Lung microvascular endothelial cell (primary cell): Measurements from ENCODE around the gene LATS2. TPM values are rescaled to one million over a fixed set of nuclear protein-coding genes. Genes with fewer than 3 reads are reported as not detected.

ENCODE experiments used
- total RNA-seq: library from RNA; depleted of rRNA; stranded (reverse); fragments of >200 nt; gene quantifications from 2 replicates; pipeline ENCODE4 v1.2.1, GENCODE V29; 2014

LATS2 gene
- total RNA-seq, 1 donor from 2014 or later: 25.0 TPM

Other genes starting within 250 kb of the LATS2 start
- gene XPO4, start 158.8 kb downstream of the LATS2 start, total RNA-seq: 16.3 and 16.7 TPM in 2 replicates
- 36.2 and 46.2 TPM in 2 replicates for gene SAP18, start 78.5 kb upstream of the LATS2 start, total RNA-seq
- 1.8 and 2.4 TPM in 2 replicates for gene SKA3, start 115.0 kb upstream of the LATS2 start, total RNA-seq
- gene MRPL57, start 115.1 kb upstream of the LATS2 start, total RNA-seq: 18.7 and 25.8 TPM in 2 replicates